Endodermal cell (in vitro differentiated cells): Measurements from ENCODE around the gene ZNF776. TPM values are rescaled to one million over a fixed set of nuclear protein-coding genes. Genes with fewer than 3 reads are reported as not detected.

ENCODE experiments used
- DNase-seq: peaks from one replicate; pipeline ENCODE4 v3.0.0-alpha.2; 2017
- H3K27ac ChIP-seq: 2 replicates; pipeline ENCODE4 v1.5.1; 2013; ENCODE audit warnings: mild to moderate bottlenecking, low read depth, low read length, moderate library complexity
- H3K27me3 ChIP-seq: 2 replicates; pipeline ENCODE4 v1.6.1; 2013; ENCODE audit warnings: mild to moderate bottlenecking, low read length, moderate library complexity; ENCODE audit not compliant: insufficient read depth, control insufficient read depth, poor library complexity, severe bottlenecking
- H3K36me3 ChIP-seq: 2 replicates; pipeline ENCODE4 v1.7.0; 2013; ENCODE audit warnings: mild to moderate bottlenecking, low read length, moderate library complexity; ENCODE audit not compliant: control insufficient read depth, insufficient read depth
- H3K4me1 ChIP-seq: one replicate; pipeline ENCODE4 v1.7.0; 2013; ENCODE audit warnings: low read length; ENCODE audit not compliant: control insufficient read depth, insufficient read depth
- H3K4me3 ChIP-seq: 2 replicates; pipeline ENCODE4 v1.5.1; 2013; ENCODE audit warnings: mild to moderate bottlenecking, low read length, moderate library complexity
- H3K9ac ChIP-seq: 2 replicates; pipeline ENCODE4 v1.6.1; 2013; ENCODE audit warnings: mild to moderate bottlenecking, low read length, moderate library complexity; ENCODE audit not compliant: poor library complexity, severe bottlenecking; ENCODE audit errors: extremely low read depth
- H3K9me3 ChIP-seq: 2 replicates; pipeline ENCODE4 v1.6.1; 2013; ENCODE audit warnings: mild to moderate bottlenecking, low read length, moderate library complexity; ENCODE audit not compliant: control insufficient read depth
- H3K27ac Mint-ChIP-seq: 2 replicates; pipeline ENCODE4 v1.8.0; 2020; ENCODE audit warnings: mixed read lengths
- H3K27me3 Mint-ChIP-seq: 2 replicates; pipeline ENCODE4 v1.8.0; 2021; ENCODE audit warnings: mild to moderate bottlenecking, mixed read lengths; ENCODE audit not compliant: insufficient read depth
- H3K36me3 Mint-ChIP-seq: 2 replicates; pipeline ENCODE4 v1.8.0; 2020; ENCODE audit warnings: low read depth, mixed read lengths
- H3K4me1 Mint-ChIP-seq: 2 replicates; pipeline ENCODE4 v1.8.0; 2020; ENCODE audit warnings: mixed read lengths
- H3K4me3 Mint-ChIP-seq: 2 replicates; pipeline ENCODE4 v1.8.0; 2020; ENCODE audit warnings: mild to moderate bottlenecking, moderate library complexity, mixed read lengths
- H3K9me3 Mint-ChIP-seq: 2 replicates; pipeline ENCODE4 v1.8.0; 2020; ENCODE audit warnings: mild to moderate bottlenecking, mixed read lengths
- CTCF ChIP-seq: fragments of 200-600 bp; sonication (generic); conservative IDR thresholded peaks from 2 replicates; pipeline ENCODE4 v1.5.0; 2021; ENCODE audit warnings: antibody characterized with exemption, mild to moderate bottlenecking
- WGBS, 2 experiments: methylation state at CpG; one replicate each; pipeline versions ENCODE4 v1.1.5 to v1.1.7; 2013; ENCODE audit warnings: missing lambda C conversion rate in 2 of 2, mixed read lengths in 1 of 2; ENCODE audit not compliant: insufficient coverage in 1 of 2, insufficient read length in 1 of 2; 5-methylcytosine and 5-hydroxymethylcytosine counted together
- total RNA-seq, 2 donors: library from RNA; stranded (reverse); fragmentation: NEBNext Ultra II Directional in 1 of 2; extraction: Animal tissue kit (Norgen Biotek cat#: 25700) in 1 of 2; gene quantifications; 2 replicates in 1 of 2; 3 replicates in 1 of 2; pipeline ENCODE4 v1.2.1, GENCODE V29; 2021

Gene ZNF776
- total RNA-seq, 2 donors from 2014 or later = 16.2 to 21.4 TPM

- 0 to 5% methylated on average over 37 to 53 of the region's 53 CpGs for WGBS, 2 experiments
- peak within 1 kb of the TSS; percentile 97 for H3K9ac ChIP-seq
- H3K9me3 Mint-ChIP-seq = peaks cover 46% of the 10 kb centered on the region
Observed at GRCh38 chr19:57708641-57709361, 37.8 kb upstream of the ZNF776 start, which contains the start of gene ZNF154. Gene ZNF154 (minus strand): TSS chr19:57709204. CDS start chr19:57708971, 233 bp downstream.

GRCh38 chr19:57709616-57710015 lies 37.0 kb upstream of the ZNF776 start:
- H3K36me3 ChIP-seq = peaks cover 25% of the 10 kb centered on the region
- peaks cover 38% of the 10 kb centered on the region for H3K9me3 Mint-ChIP-seq
- H3K4me3 ChIP-seq = peak overlapping the region; percentile 96
- WGBS, 2 experiments = 77 to 81% methylated on average over 11 to 15 of the region's 15 CpGs
- H3K27ac ChIP-seq = no peak overlapping the region
- no peak for TF ChIP-seq CTCF
- H3K9me3 ChIP-seq = no peaks in the 10 kb centered on the region
- peaks cover 3% of the 10 kb centered on the region for H3K27me3 Mint-ChIP-seq
- no peaks in the 10 kb centered on the region for H3K27me3 ChIP-seq
- H3K4me1 Mint-ChIP-seq = peaks cover 14% of the 10 kb centered on the region
- no peaks in the 10 kb centered on the region for H3K4me1 ChIP-seq
- DNase-seq = peak; percentile 58
- peak overlapping the region; percentile 99 for H3K27ac Mint-ChIP-seq
- H3K4me3 Mint-ChIP-seq = peak overlapping the region; percentile 98
- H3K36me3 Mint-ChIP-seq = peaks cover 34% of the 10 kb centered on the region
- H3K9ac ChIP-seq = no peak overlapping the region

More at GRCh38 chr19:57708641-57709361, 37.8 kb upstream of the ZNF776 start, which contains the start of gene ZNF154:
- Histone ChIP-seq H3K27ac (peak within 1 kb of the TSS; percentile 85), H3K36me3 (peaks cover 33% of the 10 kb centered on the region), H3K27me3 (no peaks in the 10 kb centered on the region), H3K9me3 (no peaks in the 10 kb centered on the region), H3K4me1 (no peaks in the 10 kb centered on the region), H3K4me3 (peak within 1 kb of the TSS; percentile 96)
- Mint-ChIP-seq H3K27me3 (peaks cover 3% of the 10 kb centered on the region), H3K27ac (peak within 1 kb of the TSS; percentile 99), H3K36me3 (peaks cover 42% of the 10 kb centered on the region), H3K4me1 (peaks cover 14% of the 10 kb centered on the region), H3K4me3 (peak within 1 kb of the TSS; percentile 98)
- DNase-seq = peak; percentile 94
- no peak for TF ChIP-seq CTCF

GRCh38 chr19:57712222-57712621 lies 34.4 kb upstream of the ZNF776 start:
- H3K27ac Mint-ChIP-seq = no peak overlapping the region
- 57 to 71% methylated on average over 1 of the region's 1 CpG for WGBS, 2 experiments
- no peak for TF ChIP-seq CTCF
- H3K4me1 ChIP-seq = no peaks in the 10 kb centered on the region
- no peaks in the 10 kb centered on the region for H3K9me3 ChIP-seq
- no peaks in the 10 kb centered on the region for H3K27me3 ChIP-seq
- H3K4me3 Mint-ChIP-seq = no peak overlapping the region
- no peak overlapping the region for H3K9ac ChIP-seq
- peaks cover 3% of the 10 kb centered on the region for H3K36me3 ChIP-seq
- no peak overlapping the region for H3K27ac ChIP-seq
- H3K36me3 Mint-ChIP-seq = peaks cover 16% of the 10 kb centered on the region
- no peak overlapping the region for H3K4me3 ChIP-seq
- peaks cover 11% of the 10 kb centered on the region for H3K4me1 Mint-ChIP-seq
- peaks cover 3% of the 10 kb centered on the region for H3K27me3 Mint-ChIP-seq
- peaks cover 18% of the 10 kb centered on the region for H3K9me3 Mint-ChIP-seq
- no peak for DNase-seq
